HG02885 (cell line): ENCODE results near the gene MRPL50.
"Not testable (repeated sequence)": the region's sequence is repeated elsewhere in the genome, so short reads cannot be mapped to it uniquely, and the experiment has no call there.

Experiments
- ATAC-seq: cut with Tn5 transposase; IDR thresholded peaks from one replicate; pipeline ENCODE4 v1.9.1; 2021; ENCODE audit warnings: mild to moderate bottlenecking; ENCODE audit not compliant: unreplicated experiment, poor library complexity

Gene MRPL50

GRCh38 chr9:101418518-101419430 is 20.4 kb upstream of the MRPL50 start:
- ATAC-seq = no peak

- no peak for ATAC-seq
Observed at GRCh38 chr9:101417977-101418376, 19.6 kb upstream of the MRPL50 start.

- no peak for ATAC-seq
Observed at GRCh38 chr9:101417389-101417788, 19.0 kb upstream of the MRPL50 start.

- ATAC-seq = no peak
Observed at GRCh38 chr9:101415578-101415977, 17.2 kb upstream of the MRPL50 start.

GRCh38 chr9:101414839-101415238 is 16.4 kb upstream of the MRPL50 start:
- no peak for ATAC-seq

GRCh38 chr9:101409079-101409477 is 10.7 kb upstream of the MRPL50 start:
- ATAC-seq = no peak

- no peak for ATAC-seq
Observed at GRCh38 chr9:101408374-101409078, 10.1 kb upstream of the MRPL50 start.

- no peak for ATAC-seq
Observed at GRCh38 chr9:101403516-101404285, 5.3 kb upstream of the MRPL50 start.

- no peak for ATAC-seq
Observed at GRCh38 chr9:101400120-101400519, 1.7 kb upstream of the MRPL50 start.

- no peak for ATAC-seq
Observed at GRCh38 chr9:101399643-101399970, 1.2 kb upstream of the MRPL50 start.

GRCh38 chr9:101398930-101399642 is 668 bp upstream of the MRPL50 start:
- no peak for ATAC-seq

GRCh38 chr9:101397746-101398067 is 711 bp downstream of the MRPL50 start:
- no peak for ATAC-seq

GRCh38 chr9:101394687-101395086 is 3.7 kb downstream of the MRPL50 start:
- no peak for ATAC-seq

- no peak for ATAC-seq
Observed at GRCh38 chr9:101393135-101393534, 5.3 kb downstream of the MRPL50 start.

- ATAC-seq = no peak
Observed at GRCh38 chr9:101388507-101388993, 9.9 kb downstream of the MRPL50 start.

- peak; percentile 77 for ATAC-seq
Observed at GRCh38 chr9:101387871-101388506, 10.4 kb downstream of the MRPL50 start.

GRCh38 chr9:101384873-101385536 is 13.4 kb downstream of the MRPL50 start, which contains the start of gene BAAT:
TSS of gene BAAT (minus strand) at chr9:101385006. CDS start at chr9:101371404, 13,602 bp downstream.
- ATAC-seq = not testable (repeated sequence)

- no peak for ATAC-seq
Observed at GRCh38 chr9:101383361-101383760, 15.1 kb downstream of the MRPL50 start.

GRCh38 chr9:101381833-101382342 is 16.5 kb downstream of the MRPL50 start:
- no peak for ATAC-seq
